Erythroblast (primary cell): Measurements from ENCODE around the gene ESCO1.

Experiments used
- GATA1 ChIP-seq: IDR thresholded peaks from 2 replicates; pipeline ENCODE4 v1.6.1; 2011; ENCODE audit warnings: low read depth, mild to moderate bottlenecking, control low read depth, low read length, moderate library complexity
- POLR2A ChIP-seq: IDR thresholded peaks from 2 replicates; pipeline ENCODE4 v1.6.1; 2011; ENCODE audit warnings: mild to moderate bottlenecking, low read length

DNA sequence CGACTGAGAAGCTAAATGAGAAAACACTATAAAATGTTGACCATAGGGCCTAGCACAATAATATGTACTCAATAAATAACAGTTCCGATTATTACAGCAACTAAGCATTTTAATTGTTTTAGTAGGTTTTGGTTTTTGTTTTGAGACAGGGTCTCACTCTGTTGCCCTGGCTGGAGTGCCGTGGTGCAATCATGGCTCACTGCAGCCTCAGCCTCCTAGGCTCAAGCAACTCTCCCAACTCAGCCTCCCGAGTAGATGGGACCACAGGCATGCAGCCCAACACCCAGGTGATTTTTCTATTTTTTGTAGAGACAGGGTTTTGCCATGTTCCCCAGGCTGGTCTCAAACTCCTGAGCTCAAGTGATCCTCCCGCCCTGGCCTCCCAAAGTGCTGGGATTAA, 54.1 kb downstream of the ESCO1 start:
- TF ChIP-seq POLR2A (no peak), GATA1 (no peak)
